Measurements from ENCODE around the gene SMC4. TPM values are rescaled to one million over a fixed set of nuclear protein-coding genes. Genes with fewer than 3 reads are reported as not detected.

SMC4 gene
- total and polyA plus RNA-seq, 2 donors = 119 to 129 TPM

Other genes starting within 250 kb of the SMC4 start
- 0.05 TPM for gene C3orf80, start 174.2 kb upstream of the SMC4 start, total RNA-seq
- gene C3orf80, start 174.2 kb upstream of the SMC4 start, polyA plus RNA-seq = 0.21 TPM
- gene IFT80, start 425 bp upstream of the SMC4 start, total RNA-seq = 36.7 TPM
- 58.0 TPM for gene IFT80, start 425 bp upstream of the SMC4 start, polyA plus RNA-seq
- gene TRIM59, start 50.1 kb downstream of the SMC4 start, total RNA-seq = 23.0 TPM
- gene TRIM59, start 50.1 kb downstream of the SMC4 start, polyA plus RNA-seq = 8.7 TPM
- gene KPNA4, start 165.9 kb downstream of the SMC4 start, total RNA-seq = 26.0 TPM
- 22.9 TPM for gene KPNA4, start 165.9 kb downstream of the SMC4 start, polyA plus RNA-seq